ENCODE results near the gene DAPK1. TPM values are rescaled to one million over a fixed set of nuclear protein-coding genes. Genes with fewer than 3 reads are reported as not detected.

Gene DAPK1
- total RNA-seq, 1 donor from 2014 or later: 0.79 TPM

DNA sequence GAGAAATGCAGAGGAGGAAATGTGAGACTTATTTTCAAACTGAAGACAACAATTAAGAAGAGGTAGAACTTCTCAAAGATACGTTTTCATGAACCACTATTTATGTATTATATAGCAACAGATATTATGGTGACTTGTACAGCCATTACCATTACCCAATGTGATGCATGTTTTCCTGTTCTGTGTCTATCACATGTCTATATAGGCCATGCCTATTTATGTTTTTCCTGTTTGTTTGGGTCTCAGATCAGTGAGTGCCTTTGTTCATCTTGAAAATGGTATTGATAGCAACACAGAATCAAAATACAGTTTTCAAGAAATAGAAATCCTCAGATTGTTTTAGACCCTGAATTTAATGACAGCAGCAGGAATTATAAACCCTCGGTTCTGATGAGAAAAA is 44.0 kb downstream of the DAPK1 start:
- TF ChIP-seq, protein P1, sequence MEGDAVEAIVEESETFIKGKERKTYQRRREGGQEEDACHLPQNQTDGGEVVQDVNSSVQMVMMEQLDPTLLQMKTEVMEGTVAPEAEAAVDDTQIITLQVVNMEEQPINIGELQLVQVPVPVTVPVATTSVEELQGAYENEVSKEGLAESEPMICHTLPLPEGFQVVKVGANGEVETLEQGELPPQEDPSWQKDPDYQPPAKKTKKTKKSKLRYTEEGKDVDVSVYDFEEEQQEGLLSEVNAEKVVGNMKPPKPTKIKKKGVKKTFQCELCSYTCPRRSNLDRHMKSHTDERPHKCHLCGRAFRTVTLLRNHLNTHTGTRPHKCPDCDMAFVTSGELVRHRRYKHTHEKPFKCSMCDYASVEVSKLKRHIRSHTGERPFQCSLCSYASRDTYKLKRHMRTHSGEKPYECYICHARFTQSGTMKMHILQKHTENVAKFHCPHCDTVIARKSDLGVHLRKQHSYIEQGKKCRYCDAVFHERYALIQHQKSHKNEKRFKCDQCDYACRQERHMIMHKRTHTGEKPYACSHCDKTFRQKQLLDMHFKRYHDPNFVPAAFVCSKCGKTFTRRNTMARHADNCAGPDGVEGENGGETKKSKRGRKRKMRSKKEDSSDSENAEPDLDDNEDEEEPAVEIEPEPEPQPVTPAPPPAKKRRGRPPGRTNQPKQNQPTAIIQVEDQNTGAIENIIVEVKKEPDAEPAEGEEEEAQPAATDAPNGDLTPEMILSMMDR (IDR thresholded peaks at IDR 0.05; ENCODE audit: insufficient read depth, low read length, severe bottlenecking): no peak
- Histone ChIP-seq H3K27me3 (ENCODE audit: control insufficient read depth, insufficient read depth, low read length) (no peaks in the 10 kb centered on the region), H3K36me3 (ENCODE audit: control insufficient read depth, insufficient read depth, low read length) (no peaks in the 10 kb centered on the region), H3K4me3 (ENCODE audit: low read depth, low read length) (no peak overlapping the region)
- no peak for DNase-seq (ENCODE audit: low read depth)
- FAIRE-seq: no peak

DNA sequence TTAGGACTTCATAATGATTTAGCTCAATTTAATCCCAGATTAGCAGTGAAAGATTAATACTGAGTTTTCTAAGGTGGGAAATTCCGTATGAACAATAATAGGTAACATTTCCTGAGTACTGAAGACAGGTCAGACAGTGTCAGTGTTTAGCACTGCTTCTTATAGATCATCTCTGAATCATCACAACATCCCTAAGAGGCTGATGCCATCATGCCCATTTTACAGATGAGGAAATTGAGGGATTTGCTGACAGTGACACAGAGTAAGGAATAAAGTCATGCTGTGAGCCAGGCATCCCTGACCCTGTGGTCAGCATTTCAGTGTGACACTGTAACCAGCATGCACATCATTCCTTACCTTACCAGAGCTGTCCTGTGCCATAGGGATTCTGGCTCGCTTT is 44.5 kb downstream of the DAPK1 start:
- Histone ChIP-seq H3K4me3 (ENCODE audit: low read depth, low read length) (no peak overlapping the region), H3K27me3 (ENCODE audit: control insufficient read depth, insufficient read depth, low read length) (no peaks in the 10 kb centered on the region), H3K36me3 (ENCODE audit: control insufficient read depth, insufficient read depth, low read length) (no peaks in the 10 kb centered on the region)
- TF ChIP-seq, protein P1 (IDR thresholded peaks at IDR 0.05; ENCODE audit: insufficient read depth, low read length, severe bottlenecking): no peak
- DNase-seq (ENCODE audit: low read depth): no peak
- no peak for FAIRE-seq

DNA sequence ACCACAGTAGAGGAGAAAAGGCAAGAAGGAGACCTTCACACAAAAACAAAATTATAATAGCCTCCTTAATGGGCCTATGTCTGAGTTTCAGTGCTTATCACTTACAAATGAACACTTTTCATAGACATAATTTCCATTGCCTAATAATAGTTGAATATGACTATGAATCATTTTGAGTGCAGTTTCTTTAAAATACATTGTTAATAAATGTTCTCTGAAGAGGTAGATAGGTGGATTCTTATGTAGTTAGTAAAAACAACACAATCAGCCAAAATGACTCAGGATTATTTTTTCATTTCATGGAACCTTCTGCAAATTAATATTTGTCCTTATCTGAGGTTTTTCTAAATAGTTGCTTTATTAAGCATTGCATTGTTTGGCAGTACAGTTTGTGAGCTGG is 45.6 kb downstream of the DAPK1 start:
- Histone ChIP-seq H3K27me3 (ENCODE audit: control insufficient read depth, insufficient read depth, low read length) (no peaks in the 10 kb centered on the region), H3K36me3 (ENCODE audit: control insufficient read depth, insufficient read depth, low read length) (no peaks in the 10 kb centered on the region), H3K4me3 (ENCODE audit: low read depth, low read length) (no peak overlapping the region)
- TF ChIP-seq, protein P1 (IDR thresholded peaks at IDR 0.05; ENCODE audit: insufficient read depth, low read length, severe bottlenecking): no peak
- DNase-seq (ENCODE audit: low read depth) (peak; percentile 15), FAIRE-seq (no peak)

DNA sequence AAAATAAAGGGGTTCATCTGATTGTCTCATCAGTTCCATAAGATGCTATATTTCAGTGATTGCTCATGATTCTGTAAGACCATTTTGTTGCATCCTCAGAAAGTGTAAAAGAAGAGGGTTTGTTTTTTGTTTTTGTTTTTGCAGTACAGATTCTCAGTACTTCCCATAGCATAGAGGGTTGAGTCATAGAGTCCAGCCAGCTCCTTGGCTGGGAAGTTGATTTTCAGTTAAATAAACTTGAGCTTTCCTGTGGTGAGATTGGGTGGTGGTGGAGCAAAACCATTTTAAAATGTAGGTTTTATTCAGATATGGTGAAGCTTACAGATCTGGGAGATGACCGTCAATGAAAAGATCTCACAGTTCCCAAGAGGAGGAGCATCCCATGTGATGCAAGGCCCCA is 48.2 kb downstream of the DAPK1 start:
- no peak for FAIRE-seq

DNA sequence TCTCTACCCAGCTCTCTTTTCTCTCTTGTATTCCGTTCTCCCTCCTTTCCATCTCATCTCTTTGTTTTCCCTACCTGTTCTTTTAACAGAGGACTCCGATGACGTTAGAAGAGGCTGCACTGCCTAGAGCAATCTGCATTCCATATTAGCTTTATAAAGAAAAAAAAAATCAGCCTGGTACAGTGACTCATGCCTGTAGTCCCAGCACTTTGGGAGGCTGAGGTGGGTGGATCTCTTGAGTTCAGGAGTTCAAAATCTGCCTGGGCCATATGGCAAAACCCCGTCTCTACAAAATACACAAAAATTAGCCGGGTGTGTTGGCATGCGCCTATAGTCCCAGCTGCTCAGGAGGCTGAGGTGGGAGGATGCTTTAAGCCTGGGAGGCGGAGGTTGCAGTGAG is 49.0 kb downstream of the DAPK1 start:
- DNase-seq (ENCODE audit: low read depth): peak; percentile 22
- FAIRE-seq: no peak
- no peak overlapping the region for H3K4me3 ChIP-seq (ENCODE audit: low read depth, low read length)
- H3K27me3 ChIP-seq (ENCODE audit: control insufficient read depth, insufficient read depth, low read length): no peaks in the 10 kb centered on the region
- no peaks in the 10 kb centered on the region for H3K36me3 ChIP-seq (ENCODE audit: control insufficient read depth, insufficient read depth, low read length)
- TF ChIP-seq, protein P1 (IDR thresholded peaks at IDR 0.05; ENCODE audit: insufficient read depth, low read length, severe bottlenecking): no peak

More for the DNA sequence above, 48.2 kb downstream of the DAPK1 start:
- H3K36me3 ChIP-seq (ENCODE audit: control insufficient read depth, insufficient read depth, low read length): no peaks in the 10 kb centered on the region
- no peak overlapping the region for H3K4me3 ChIP-seq (ENCODE audit: low read depth, low read length)
- H3K27me3 ChIP-seq (ENCODE audit: control insufficient read depth, insufficient read depth, low read length): no peaks in the 10 kb centered on the region
- TF ChIP-seq, protein P1 (IDR thresholded peaks at IDR 0.05; ENCODE audit: insufficient read depth, low read length, severe bottlenecking): no peak
- no peak for DNase-seq (ENCODE audit: low read depth)

DNA sequence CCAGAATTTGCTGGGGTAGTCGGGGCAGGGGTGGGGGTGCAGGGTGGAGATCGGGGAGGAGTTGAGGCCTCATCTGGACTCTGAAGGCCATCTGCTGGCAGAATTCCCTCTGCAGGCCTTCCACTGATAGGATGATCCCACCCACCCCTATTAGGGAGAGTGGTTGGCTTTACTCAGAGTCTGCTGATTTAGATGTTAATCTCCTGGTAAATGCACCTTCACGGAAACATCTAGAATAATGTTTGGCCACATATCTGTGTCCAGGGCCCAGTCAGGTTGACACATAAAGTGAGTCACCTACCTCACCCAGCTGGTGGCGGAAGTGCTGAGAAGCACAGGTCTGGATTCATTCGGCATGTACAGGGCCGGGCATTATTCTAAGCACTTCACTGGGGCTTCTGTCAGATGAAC is 50.0 kb downstream of the DAPK1 start:
- TF ChIP-seq, protein P1 (IDR thresholded peaks at IDR 0.05; ENCODE audit: insufficient read depth, low read length, severe bottlenecking): no peak
- Histone ChIP-seq H3K4me3 (ENCODE audit: low read depth, low read length) (no peak overlapping the region), H3K36me3 (ENCODE audit: control insufficient read depth, insufficient read depth, low read length) (no peaks in the 10 kb centered on the region), H3K27me3 (ENCODE audit: control insufficient read depth, insufficient read depth, low read length) (no peaks in the 10 kb centered on the region)
- FAIRE-seq (no peak), DNase-seq (ENCODE audit: low read depth) (peak; percentile 61)
